SK-N-SH (cell line): ENCODE results near the gene TGFBR3L. TPM values are rescaled to one million over a fixed set of nuclear protein-coding genes. Genes with fewer than 3 reads are reported as not detected.
"Not testable (repeated sequence)": the region's sequence is repeated elsewhere in the genome, so short reads cannot be mapped to it uniquely, and the experiment has no call there.

Experiments
- CTCF ChIA-PET: fragments of 300-600, 350-600 bp; formaldehyde crosslinking; extraction: SDS; loops from one replicate; lab custom pipeline; 2021; lab: Yijun Ruan, JAX
- POLR2A ChIA-PET: fragments of 350-600 bp; sonication (Branson Sonifier 250); formaldehyde crosslinking; extraction: SDS; loops from one replicate; lab custom pipeline; 2020; ENCODE audit warnings: antibody characterized with exemption, inconsistent platforms; lab: Yijun Ruan, JAX
- DNase-seq: peaks from one replicate; pipeline ENCODE4 v3.0.0; 2012
- H2AFZ ChIP-seq: fragments of 200-600 bp; sonication (generic); 2 replicates; pipeline ENCODE4 v1.8.1; 2016; ENCODE audit warnings: antibody characterized with exemption, mild to moderate bottlenecking, low read depth
- H3F3A ChIP-seq: fragments of 200-600 bp; sonication (generic); replicated peaks from 2 replicates; pipeline ENCODE3; 2016; ENCODE audit warnings: antibody characterized with exemption, mild to moderate bottlenecking; ENCODE audit not compliant: insufficient read depth
- H3K27ac ChIP-seq, 2 experiments: fragments of 200-500 bp in 1 of 2; fragments of 200-600 bp in 1 of 2; sonication (Bioruptor generic) in 1 of 2; sonication (generic), shearing (Covaris generic) in 1 of 2; 2 replicates each; pipeline versions ENCODE4 v1.5.1 to v1.6.1; 2014 to 2016; ENCODE audit warnings: low read depth in 2 of 2, inconsistent platforms in 1 of 2, low read length in 1 of 2, mild to moderate bottlenecking in 1 of 2, mixed read lengths in 1 of 2
- H3K27me3 ChIP-seq: fragments of 200-600 bp; sonication (generic), shearing (Covaris generic); 2 replicates; pipeline ENCODE4 v1.6.1; 2016; ENCODE audit warnings: mixed run types; ENCODE audit not compliant: insufficient read depth
- H3K36me3 ChIP-seq, 2 experiments: fragments of 200-500 bp in 1 of 2; fragments of 200-600 bp in 1 of 2; sonication (Bioruptor generic) in 1 of 2; sonication (generic) in 1 of 2; replicated peaks in 1 of 2; 2 replicates each; pipeline versions ENCODE3 to v1.5.1; 2014 to 2016; ENCODE audit warnings: low read length in 1 of 2, mild to moderate bottlenecking in 1 of 2; ENCODE audit not compliant: insufficient read depth in 2 of 2, control insufficient read depth in 1 of 2
- H3K4me1 ChIP-seq, 2 experiments: fragments of 200-500 bp in 1 of 2; fragments of 200-600 bp in 1 of 2; sonication (Bioruptor generic) in 1 of 2; sonication (generic), shearing (Covaris generic) in 1 of 2; 2 replicates each; pipeline versions ENCODE4 v1.5.1 to v1.6.1; 2014 to 2016; ENCODE audit warnings: low read depth in 1 of 2, low read length in 1 of 2, mixed run types in 1 of 2; ENCODE audit not compliant: insufficient read depth in 2 of 2, control insufficient read depth in 1 of 2
- H3K4me2 ChIP-seq: fragments of 200-600 bp; sonication (generic), shearing (Covaris generic); 2 replicates; pipeline ENCODE4 v1.6.1; 2017; ENCODE audit warnings: mixed run types
- H3K4me3 ChIP-seq, 2 experiments: fragments of 200-500 bp in 1 of 2; fragments of 200-600 bp in 1 of 2; sonication (Bioruptor generic) in 1 of 2; sonication (generic), shearing (Covaris generic) in 1 of 2; 2 replicates each; pipeline versions ENCODE4 v1.5.1 to v1.8.1; 2014 to 2016; ENCODE audit warnings: low read depth in 2 of 2, inconsistent platforms in 1 of 2, low read length in 1 of 2, mild to moderate bottlenecking in 1 of 2, mixed read lengths in 1 of 2, moderate library complexity in 1 of 2
- H3K79me2 ChIP-seq: fragments of 200-600 bp; sonication (generic); 2 replicates; pipeline ENCODE4 v1.8.1; 2017; ENCODE audit warnings: mild to moderate bottlenecking; ENCODE audit not compliant: insufficient read depth
- H3K9ac ChIP-seq: fragments of 200-600 bp; sonication (generic); 2 replicates; pipeline ENCODE4 v1.6.1; 2017; ENCODE audit warnings: mixed run types
- H3K9me2 ChIP-seq: fragments of 200-600 bp; sonication (generic); 2 replicates; pipeline ENCODE4 v1.6.1; 2017; ENCODE audit warnings: mixed run types
- H3K9me3 ChIP-seq: fragments of 200-600 bp; sonication (generic); 2 replicates; pipeline ENCODE4 v1.6.1; 2017; ENCODE audit warnings: mixed run types, mild to moderate bottlenecking, moderate library complexity
- H4K20me1 ChIP-seq: fragments of 200-600 bp; sonication (generic); 2 replicates; pipeline ENCODE4 v1.6.1; 2017; ENCODE audit warnings: mild to moderate bottlenecking, mixed run types; ENCODE audit not compliant: insufficient read depth
- GATA2 ChIP-seq: sonication (generic); formaldehyde crosslinking; IDR thresholded peaks from 2 replicates; pipeline ENCODE4 v1.5.0; 2020; ENCODE audit warnings: mild to moderate bottlenecking, missing genetic modification reagents
- NRF1 ChIP-seq: IDR thresholded peaks from 2 replicates; pipeline ENCODE4 v1.6.1; 2012; ENCODE audit warnings: low read depth, mild to moderate bottlenecking, low read length
- RAD21 ChIP-seq: IDR thresholded peaks from 2 replicates; pipeline ENCODE4 v1.6.1; 2012; ENCODE audit warnings: mild to moderate bottlenecking, low read length
- RCOR1 ChIP-seq: fragments of 150-350 bp; IDR thresholded peaks from 2 replicates; pipeline ENCODE4 v1.6.1; 2017; ENCODE audit warnings: antibody characterized with exemption, low read length
- RXRA ChIP-seq: IDR thresholded peaks from 2 replicates; pipeline ENCODE4 v1.4.0; 2012; ENCODE audit warnings: low read depth, mild to moderate bottlenecking, borderline replicate concordance
- YY1 ChIP-seq: IDR thresholded peaks from 2 replicates; pipeline ENCODE4 v1.4.0; 2012; ENCODE audit warnings: low read depth, mild to moderate bottlenecking
- WGBS: methylation state at CpG from one replicate; pipeline ENCODE4 v1.1.6; 2017; ENCODE audit warnings: low lambda C conversion rate; 5-methylcytosine and 5-hydroxymethylcytosine counted together
- polyA plus RNA-seq, 3 experiments: library from polyadenylated mRNA; depleted of rRNA; stranded (reverse); fragments of >200 nt; gene quantifications; 2 replicates each; pipeline ENCODE4 v1.2.3, GENCODE V29; 2012
- TF ChIP-seq, protein P1 (sequence below): fragments of 200-600 bp; sonication (generic); IDR thresholded peaks from 2 replicates; pipeline ENCODE4 v1.6.1; 2017; ENCODE audit warnings: antibody characterized with exemption, mild to moderate bottlenecking, moderate library complexity

Gene TGFBR3L
- polyA plus RNA-seq, 1 of the 3 experiments (the other 2 are of a cell fraction) = 0.87 TPM

DNA sequence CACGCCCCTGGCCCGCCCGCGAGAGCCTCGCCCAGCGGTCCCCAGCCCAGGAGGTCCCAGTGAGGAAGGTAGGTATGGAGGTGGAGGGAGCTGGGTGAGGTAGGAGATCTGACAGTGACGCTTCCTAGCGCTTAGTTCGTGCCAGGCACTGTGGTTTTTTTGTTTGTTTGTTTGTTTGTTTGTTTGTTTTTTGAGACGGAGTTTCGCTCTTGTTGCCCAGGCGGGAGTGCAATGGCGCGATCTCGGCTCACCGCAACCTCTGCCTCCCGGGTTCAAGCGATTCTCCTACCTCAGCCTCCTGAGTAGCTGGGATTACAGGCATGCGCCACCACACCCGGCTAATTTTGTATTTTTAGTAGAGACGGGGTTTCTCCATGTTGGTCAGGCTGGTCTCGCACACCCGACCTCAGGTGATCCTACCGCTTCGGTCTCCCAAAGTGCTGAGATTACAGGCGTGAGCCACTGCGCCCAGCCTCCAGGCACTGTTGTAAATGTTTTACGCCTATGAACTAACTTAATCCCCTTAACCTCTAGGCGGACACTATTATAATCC is 3.5 kb downstream of the TGFBR3L start:
- H3K4me3 ChIP-seq, H2AFZ ChIP-seq, H3K9me2 ChIP-seq, H3K27ac ChIP-seq, H3K9me3 ChIP-seq, H3K27me3 ChIP-seq, H3K9ac ChIP-seq, DNase-seq: not testable (repeated sequence)
- WGBS = 89% methylated on average over 27 of the region's 29 CpGs
- peaks cover 0 to 18% of the 10 kb centered on the region in 2 experiments for H3K36me3 ChIP-seq
- peaks cover 10 to 29% of the 10 kb centered on the region in 2 experiments; a peak in 2 of 4 replicates for H3K4me1 ChIP-seq
- peaks cover 10% of the 10 kb centered on the region for H3F3A ChIP-seq
- peaks cover 18% of the 10 kb centered on the region for H4K20me1 ChIP-seq
- ChIA-PET CTCF (interaction anchor here (0.7 to 5.0 kb wide), 9 partner anchors 9 to 83 kb away, joined by 3 to 36 read pairs (median 8); partner anchors contain the start of genes CTXN1, MAP2K7 and TIMM44), POLR2A (interaction anchor here (1.0 to 1.1 kb wide), 2 partner anchors 14 to 26 kb away, joined by 3 read pairs; partner anchors contain the start of genes MAP2K7 and TIMM44)
- TF ChIP-seq, protein P1, sequence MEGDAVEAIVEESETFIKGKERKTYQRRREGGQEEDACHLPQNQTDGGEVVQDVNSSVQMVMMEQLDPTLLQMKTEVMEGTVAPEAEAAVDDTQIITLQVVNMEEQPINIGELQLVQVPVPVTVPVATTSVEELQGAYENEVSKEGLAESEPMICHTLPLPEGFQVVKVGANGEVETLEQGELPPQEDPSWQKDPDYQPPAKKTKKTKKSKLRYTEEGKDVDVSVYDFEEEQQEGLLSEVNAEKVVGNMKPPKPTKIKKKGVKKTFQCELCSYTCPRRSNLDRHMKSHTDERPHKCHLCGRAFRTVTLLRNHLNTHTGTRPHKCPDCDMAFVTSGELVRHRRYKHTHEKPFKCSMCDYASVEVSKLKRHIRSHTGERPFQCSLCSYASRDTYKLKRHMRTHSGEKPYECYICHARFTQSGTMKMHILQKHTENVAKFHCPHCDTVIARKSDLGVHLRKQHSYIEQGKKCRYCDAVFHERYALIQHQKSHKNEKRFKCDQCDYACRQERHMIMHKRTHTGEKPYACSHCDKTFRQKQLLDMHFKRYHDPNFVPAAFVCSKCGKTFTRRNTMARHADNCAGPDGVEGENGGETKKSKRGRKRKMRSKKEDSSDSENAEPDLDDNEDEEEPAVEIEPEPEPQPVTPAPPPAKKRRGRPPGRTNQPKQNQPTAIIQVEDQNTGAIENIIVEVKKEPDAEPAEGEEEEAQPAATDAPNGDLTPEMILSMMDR = peak; percentile 13
- H3K79me2 ChIP-seq = peaks cover 15% of the 10 kb centered on the region; the same call in 1 of the 2 replicates
- 0 out of 2 replicates have a peak overlapping the region, but pooled peaks have one; percentile 57 for H3K4me2 ChIP-seq

DNA sequence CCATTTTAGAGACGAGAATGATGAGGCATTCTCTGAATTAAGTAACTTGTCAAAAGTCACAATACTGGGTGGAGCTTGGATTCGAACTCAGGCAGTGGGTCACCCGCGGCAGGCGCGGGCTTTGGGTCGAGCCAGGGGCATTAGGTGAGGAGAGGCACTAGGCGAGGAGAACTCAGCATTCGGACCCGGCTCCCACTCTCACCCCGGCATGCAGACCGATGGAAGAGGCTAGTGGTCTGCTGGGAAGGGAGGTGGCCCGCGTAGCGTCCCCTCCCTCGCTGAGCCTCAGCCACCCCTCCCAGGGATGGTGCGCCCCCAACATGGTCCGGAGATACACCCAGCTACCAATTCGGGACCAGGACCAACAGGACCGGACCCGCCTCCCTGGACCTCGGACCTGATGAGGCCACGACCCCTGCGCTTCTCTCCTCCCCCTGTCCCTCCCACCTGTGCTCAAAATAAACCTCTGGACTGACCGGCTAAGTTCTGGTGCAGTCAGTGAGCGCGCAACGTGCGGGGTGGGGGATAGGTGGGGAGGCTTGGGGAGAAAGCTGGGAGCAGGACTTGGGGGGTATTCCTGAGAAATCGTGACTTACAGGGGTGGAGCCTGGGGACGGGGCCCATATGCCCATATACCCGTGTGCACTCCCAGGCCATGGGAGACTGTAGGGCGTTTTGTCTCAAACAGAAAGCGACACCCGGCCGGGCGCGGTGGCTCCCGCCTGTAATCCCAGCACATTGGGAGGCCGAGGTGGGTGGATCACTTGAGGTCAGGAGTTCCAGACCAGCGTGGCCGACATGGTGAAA is 4.2 kb downstream of the TGFBR3L start:
- H3K4me2 ChIP-seq = peak overlapping the region; percentile 94
- TF ChIP-seq RXRA (no peak), YY1 (no peak), GATA2 (CRISPR knock-in tag) (no peak), RCOR1 (no peak), RAD21 (no peak), NRF1 (no peak)
- TF ChIP-seq, all 33 proteins: peak for 0
- CTCF ChIA-PET = interaction anchor here (1.2 to 5.0 kb wide), 13 partner anchors 8 to 350 kb away, joined by 3 to 36 read pairs (median 7); partner anchors contain the start of genes CTXN1, MAP2K7, TIMM44 and TRAPPC5
- H4K20me1 ChIP-seq = peaks cover 23% of the 10 kb centered on the region
- H2AFZ ChIP-seq = no peak overlapping the region
- peaks cover 0 to 20% of the 10 kb centered on the region in 2 experiments for H3K36me3 ChIP-seq
- WGBS = 92% methylated on average over 29 of the region's 42 CpGs
- no peaks in the 10 kb centered on the region for H3K9me3 ChIP-seq
- peaks cover 7% of the 10 kb centered on the region; the same call in 1 of the 2 replicates for H3K27me3 ChIP-seq
- no peaks in the 10 kb centered on the region for H3K9me2 ChIP-seq
- H3K4me1 ChIP-seq = peaks cover 10 to 31% of the 10 kb centered on the region in 2 experiments; a peak in 2 of 4 replicates
- H3K27ac ChIP-seq = no peak overlapping the region
- H3K4me3 ChIP-seq = no peak overlapping the region
- H3K9ac ChIP-seq = no peak overlapping the region
- POLR2A ChIA-PET = interaction anchor here (2.4 kb wide), 1 partner anchor 57 kb away, joined by 8 read pairs; no protein-coding TSS in a partner anchor
- peaks cover 16% of the 10 kb centered on the region; the same call in 1 of the 2 replicates for H3K79me2 ChIP-seq
- DNase-seq = no peak
- peaks cover 5% of the 10 kb centered on the region for H3F3A ChIP-seq
